RWPE1 (cell line): ENCODE data around the gene TUBGCP3.
"Not testable (repeated sequence)": the region's sequence is repeated elsewhere in the genome, so short reads cannot be mapped to it uniquely, and the experiment has no call there.

Source experiments
- CTCF ChIA-PET: fragments of 350-600 bp; sonication (Branson Sonifier 250); formaldehyde crosslinking; extraction: SDS; loops from one replicate; lab custom pipeline; 2021; lab: Yijun Ruan, JAX
- POLR2A ChIA-PET: fragments of 400-600 bp; formaldehyde crosslinking; extraction: SDS; loops from one replicate; lab custom pipeline; 2020; ENCODE audit warnings: antibody characterized with exemption; ENCODE audit not compliant: low non-redundant PET; lab: Yijun Ruan, JAX
- DNase-seq: peaks from one replicate; pipeline ENCODE4 v3.0.0; 2012; ENCODE audit warnings: low spot score
- H3K27ac ChIP-seq: fragments of 450-650 bp; 2 replicates; pipeline ENCODE4 v1.5.1; 2017
- CTCF ChIP-seq: fragments of 450-650 bp; conservative IDR thresholded peaks from 2 replicates; pipeline ENCODE4 v1.5.1; 2017; ENCODE audit warnings: low read depth, mild to moderate bottlenecking

The TUBGCP3 gene

GRCh38 chr13:112587764-112588489 lies at the start of gene TUBGCP3:
TSS of gene TUBGCP3 (minus strand) at chr13:112588153. CDS start at chr13:112587980, 173 bp downstream.
- ChIA-PET CTCF (no interaction called here), POLR2A (no interaction called here)
- peak within 1 kb of the TSS; percentile 99 for H3K27ac ChIP-seq
- DNase-seq, result peak; percentile 86
- no peak for TF ChIP-seq CTCF

GRCh38 chr13:112637017-112637801 lies 49.3 kb upstream of the TUBGCP3 start:
- POLR2A ChIA-PET, result no interaction called here
- no peak overlapping the region for H3K27ac ChIP-seq
- no peak for DNase-seq
- TF ChIP-seq CTCF, result no peak
- CTCF ChIA-PET, result no interaction called here

- no peak for DNase-seq
- TF ChIP-seq CTCF, result no peak
- H3K27ac ChIP-seq, result no peak overlapping the region
- ChIA-PET CTCF (interaction anchor here (0.9 kb wide), 1 partner anchor 224 kb away, joined by 5 read pairs; no protein-coding TSS in a partner anchor), POLR2A (no interaction called here)
Measured at GRCh38 chr13:112636401-112636975, 48.5 kb upstream of the TUBGCP3 start.

GRCh38 chr13:112635323-112635722 lies 47.4 kb upstream of the TUBGCP3 start:
- CTCF ChIA-PET, result no interaction called here
- POLR2A ChIA-PET, result no interaction called here
- no peak for DNase-seq
- TF ChIP-seq CTCF, result no peak
- H3K27ac ChIP-seq, result no peak overlapping the region

GRCh38 chr13:112634102-112634501 lies 46.1 kb upstream of the TUBGCP3 start:
- H3K27ac ChIP-seq, result no peak overlapping the region
- no peak for TF ChIP-seq CTCF
- DNase-seq, result no peak
- CTCF ChIA-PET, result no interaction called here
- POLR2A ChIA-PET, result no interaction called here

GRCh38 chr13:112630226-112630625 lies 42.3 kb upstream of the TUBGCP3 start:
- DNase-seq, H3K27ac ChIP-seq, POLR2A ChIA-PET, CTCF ChIA-PET: not testable (repeated sequence)
